IPS-NIHi11 (cell line): ENCODE results near the gene MAPK8.
"Not testable (repeated sequence)": the region's sequence is repeated elsewhere in the genome, so short reads cannot be mapped to it uniquely, and the experiment has no call there.

Experiments
- DNase-seq: peaks from one replicate; pipeline ENCODE4 v3.0.0; 2012; ENCODE audit warnings: mixed read lengths, low spot score

Gene MAPK8

GRCh38 chr10:48418189-48418788, 111.8 kb downstream of the MAPK8 start:
- no peak for DNase-seq

GRCh38 chr10:48419714-48420113, 113.2 kb downstream of the MAPK8 start:
- no peak for DNase-seq

GRCh38 chr10:48421862-48422261, 115.4 kb downstream of the MAPK8 start:
- DNase-seq: not testable (repeated sequence)

GRCh38 chr10:48423884-48424283, 117.4 kb downstream of the MAPK8 start:
- no peak for DNase-seq

GRCh38 chr10:48428896-48429295, 122.4 kb downstream of the MAPK8 start:
- DNase-seq: no peak

GRCh38 chr10:48429309-48429708, 122.8 kb downstream of the MAPK8 start:
- DNase-seq: no peak

GRCh38 chr10:48430402-48430993, 124.0 kb downstream of the MAPK8 start:
- DNase-seq: no peak

- DNase-seq: no peak
Measured at GRCh38 chr10:48431871-48432270, 125.4 kb downstream of the MAPK8 start.

- DNase-seq: no peak
Measured at GRCh38 chr10:48437546-48437945, 131.1 kb downstream of the MAPK8 start.

GRCh38 chr10:48439031-48439430, 132.6 kb downstream of the MAPK8 start:
- DNase-seq: no peak

- DNase-seq: no peak
Measured at GRCh38 chr10:48439581-48440041, 133.1 kb downstream of the MAPK8 start.

- DNase-seq: no peak
Measured at GRCh38 chr10:48440771-48441170, 134.3 kb downstream of the MAPK8 start.

GRCh38 chr10:48442090-48442808, 135.8 kb downstream of the MAPK8 start:
- no peak for DNase-seq

- DNase-seq: no peak
Measured at GRCh38 chr10:48442809-48443177, 136.3 kb downstream of the MAPK8 start.

GRCh38 chr10:48444266-48444665, 137.8 kb downstream of the MAPK8 start:
- DNase-seq: peak; percentile 68

- peak; percentile 76 for DNase-seq
Measured at GRCh38 chr10:48444861-48445841, 138.7 kb downstream of the MAPK8 start.

GRCh38 chr10:48445932-48446331, 139.5 kb downstream of the MAPK8 start:
- DNase-seq: no peak

GRCh38 chr10:48446785-48447184, 140.3 kb downstream of the MAPK8 start:
- DNase-seq: no peak

- DNase-seq: no peak
Measured at GRCh38 chr10:48447356-48448215, 141.1 kb downstream of the MAPK8 start.

GRCh38 chr10:48448796-48449195, 142.3 kb downstream of the MAPK8 start:
- DNase-seq: peak; percentile 10
